ENCODE results near the gene DPEP2.
A peak's percentile ranks its signal among the peaks of the same experiment; 100 is the strongest.
"Not testable (repeated sequence)": the region's sequence is repeated elsewhere in the genome, so short reads cannot be mapped to it uniquely, and the experiment has no call there.

DPEP2 gene

DNA sequence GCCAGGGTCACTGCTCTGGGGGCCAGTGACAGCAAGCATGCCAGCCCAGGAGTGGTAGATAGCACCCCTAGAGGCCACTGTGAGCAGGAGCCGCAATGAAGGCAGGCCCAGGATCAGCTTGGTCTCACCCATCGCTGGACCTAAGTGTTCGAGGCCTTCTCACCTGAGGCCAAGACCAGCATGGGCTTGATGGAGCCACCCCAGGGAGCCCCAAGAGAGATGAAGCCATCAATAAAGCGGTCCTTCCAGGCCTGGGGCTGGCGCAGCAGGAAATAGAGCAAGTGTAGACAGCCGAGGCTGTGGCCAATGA is 57.1 kb downstream of the DPEP2 start:
- H3K9me3 ChIP-seq (ENCODE audit: severe bottlenecking), result no peaks in the 10 kb centered on the region
- no peaks in the 10 kb centered on the region for H3K4me1 ChIP-seq (ENCODE audit: insufficient read depth, poor library complexity, severe bottlenecking)
- ATAC-seq (ENCODE audit: low read depth) (peak; percentile 58), DNase-seq (ENCODE audit: low spot score) (no peak)
- TF ChIP-seq, protein P1, sequence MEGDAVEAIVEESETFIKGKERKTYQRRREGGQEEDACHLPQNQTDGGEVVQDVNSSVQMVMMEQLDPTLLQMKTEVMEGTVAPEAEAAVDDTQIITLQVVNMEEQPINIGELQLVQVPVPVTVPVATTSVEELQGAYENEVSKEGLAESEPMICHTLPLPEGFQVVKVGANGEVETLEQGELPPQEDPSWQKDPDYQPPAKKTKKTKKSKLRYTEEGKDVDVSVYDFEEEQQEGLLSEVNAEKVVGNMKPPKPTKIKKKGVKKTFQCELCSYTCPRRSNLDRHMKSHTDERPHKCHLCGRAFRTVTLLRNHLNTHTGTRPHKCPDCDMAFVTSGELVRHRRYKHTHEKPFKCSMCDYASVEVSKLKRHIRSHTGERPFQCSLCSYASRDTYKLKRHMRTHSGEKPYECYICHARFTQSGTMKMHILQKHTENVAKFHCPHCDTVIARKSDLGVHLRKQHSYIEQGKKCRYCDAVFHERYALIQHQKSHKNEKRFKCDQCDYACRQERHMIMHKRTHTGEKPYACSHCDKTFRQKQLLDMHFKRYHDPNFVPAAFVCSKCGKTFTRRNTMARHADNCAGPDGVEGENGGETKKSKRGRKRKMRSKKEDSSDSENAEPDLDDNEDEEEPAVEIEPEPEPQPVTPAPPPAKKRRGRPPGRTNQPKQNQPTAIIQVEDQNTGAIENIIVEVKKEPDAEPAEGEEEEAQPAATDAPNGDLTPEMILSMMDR (IDR thresholded peaks at IDR 0.05; ENCODE audit: poor library complexity, severe bottlenecking), result peak; percentile 67
- no peak overlapping the region for H3K27ac ChIP-seq (ENCODE audit: poor library complexity, severe bottlenecking)
- H3K4me3 ChIP-seq (ENCODE audit: severe bottlenecking), result no peak overlapping the region
- peaks cover 57% of the 10 kb centered on the region for H3K36me3 ChIP-seq (ENCODE audit: low read depth)
- H3K27me3 ChIP-seq (ENCODE audit: insufficient read depth, poor library complexity, severe bottlenecking), result no peaks in the 10 kb centered on the region

DNA sequence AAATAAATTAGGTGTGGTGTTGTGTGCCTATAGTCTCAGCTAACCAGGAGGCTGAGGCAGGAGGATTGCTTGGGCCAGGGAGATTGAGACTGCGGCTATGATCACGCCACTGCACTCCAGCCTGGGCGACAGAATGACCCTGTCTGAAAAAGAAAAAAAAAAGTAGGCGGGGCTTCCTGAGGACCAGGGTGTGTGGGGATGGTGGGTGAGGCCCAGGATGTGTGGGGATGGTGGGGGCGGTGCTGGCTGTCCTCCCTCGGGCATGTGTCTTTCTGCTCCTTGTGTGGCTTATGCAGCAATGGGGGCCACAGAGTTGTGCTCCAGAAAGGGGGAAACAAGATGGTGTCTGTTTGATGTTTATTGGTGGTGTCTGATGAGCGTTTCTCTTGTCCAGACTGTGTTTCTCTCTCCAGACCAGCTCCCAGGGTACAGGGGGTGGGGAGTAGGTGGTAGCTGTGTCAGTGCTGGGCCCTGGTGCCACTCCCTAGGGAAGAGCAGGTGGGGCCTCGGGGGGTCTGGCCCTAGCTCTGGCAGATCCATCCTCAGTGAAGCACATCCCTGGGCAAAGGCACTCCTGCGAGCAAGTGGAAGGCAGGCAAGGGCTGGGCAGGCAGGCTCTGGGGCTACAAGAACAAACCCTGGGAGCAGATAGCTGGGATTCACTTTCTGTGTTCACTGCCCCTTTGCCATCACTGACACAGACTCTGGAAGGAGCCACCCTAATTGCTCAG is 57.6 kb downstream of the DPEP2 start:
- Histone ChIP-seq H3K36me3 (ENCODE audit: low read depth) (peaks cover 52% of the 10 kb centered on the region), H3K4me1 (ENCODE audit: insufficient read depth, poor library complexity, severe bottlenecking) (no peaks in the 10 kb centered on the region), H3K27me3 (ENCODE audit: insufficient read depth, poor library complexity, severe bottlenecking) (no peaks in the 10 kb centered on the region), H3K9me3 (ENCODE audit: severe bottlenecking) (no peaks in the 10 kb centered on the region), H3K27ac (ENCODE audit: poor library complexity, severe bottlenecking) (no peak overlapping the region), H3K4me3 (ENCODE audit: severe bottlenecking) (no peak overlapping the region)
- TF ChIP-seq, protein P1 (IDR thresholded peaks at IDR 0.05; ENCODE audit: poor library complexity, severe bottlenecking), result no peak
- no peak for DNase-seq (ENCODE audit: low spot score)
- ATAC-seq (ENCODE audit: low read depth), result no peak

DNA sequence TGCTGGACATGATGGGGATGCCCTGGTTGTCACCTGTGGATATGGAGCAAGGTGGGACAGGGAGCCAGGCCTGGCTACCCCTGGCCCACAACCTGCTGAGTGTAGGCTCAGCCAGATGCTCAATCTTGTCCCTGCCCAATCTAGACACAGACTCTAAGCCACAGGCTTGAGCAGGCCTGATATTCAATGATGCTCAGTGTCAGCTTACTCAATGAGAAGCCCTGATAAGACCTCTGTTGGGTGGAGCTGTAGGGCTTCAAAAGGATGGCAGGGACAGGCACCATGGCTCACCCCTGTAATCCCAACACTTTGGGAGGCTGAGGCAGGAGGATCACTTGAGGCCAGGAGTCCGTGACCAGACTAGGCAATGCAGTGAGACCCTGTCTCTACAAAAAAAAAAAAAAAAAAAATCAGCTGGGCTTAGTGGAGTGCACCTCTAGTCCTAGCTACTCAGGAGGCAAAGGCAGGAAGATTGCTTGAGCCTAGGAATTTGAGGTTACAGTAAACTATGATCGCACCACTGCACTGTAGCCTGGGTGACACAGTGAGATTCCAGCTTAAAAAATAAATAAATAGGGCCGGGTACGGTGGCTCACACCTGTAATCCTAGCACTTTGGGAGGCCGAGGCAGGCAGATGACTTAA is 58.7 kb downstream of the DPEP2 start:
- H3K27ac ChIP-seq (ENCODE audit: poor library complexity, severe bottlenecking), result no peak overlapping the region
- H3K4me1 ChIP-seq (ENCODE audit: insufficient read depth, poor library complexity, severe bottlenecking), result no peaks in the 10 kb centered on the region
- H3K4me3 ChIP-seq (ENCODE audit: severe bottlenecking), result no peak overlapping the region
- H3K27me3 ChIP-seq (ENCODE audit: insufficient read depth, poor library complexity, severe bottlenecking), result no peaks in the 10 kb centered on the region
- no peak for DNase-seq (ENCODE audit: low spot score)
- H3K9me3 ChIP-seq (ENCODE audit: severe bottlenecking), result no peaks in the 10 kb centered on the region
- ATAC-seq (ENCODE audit: low read depth), result no peak
- TF ChIP-seq, protein P1 (IDR thresholded peaks at IDR 0.05; ENCODE audit: poor library complexity, severe bottlenecking), result no peak
- H3K36me3 ChIP-seq (ENCODE audit: low read depth), result peaks cover 42% of the 10 kb centered on the region

DNA sequence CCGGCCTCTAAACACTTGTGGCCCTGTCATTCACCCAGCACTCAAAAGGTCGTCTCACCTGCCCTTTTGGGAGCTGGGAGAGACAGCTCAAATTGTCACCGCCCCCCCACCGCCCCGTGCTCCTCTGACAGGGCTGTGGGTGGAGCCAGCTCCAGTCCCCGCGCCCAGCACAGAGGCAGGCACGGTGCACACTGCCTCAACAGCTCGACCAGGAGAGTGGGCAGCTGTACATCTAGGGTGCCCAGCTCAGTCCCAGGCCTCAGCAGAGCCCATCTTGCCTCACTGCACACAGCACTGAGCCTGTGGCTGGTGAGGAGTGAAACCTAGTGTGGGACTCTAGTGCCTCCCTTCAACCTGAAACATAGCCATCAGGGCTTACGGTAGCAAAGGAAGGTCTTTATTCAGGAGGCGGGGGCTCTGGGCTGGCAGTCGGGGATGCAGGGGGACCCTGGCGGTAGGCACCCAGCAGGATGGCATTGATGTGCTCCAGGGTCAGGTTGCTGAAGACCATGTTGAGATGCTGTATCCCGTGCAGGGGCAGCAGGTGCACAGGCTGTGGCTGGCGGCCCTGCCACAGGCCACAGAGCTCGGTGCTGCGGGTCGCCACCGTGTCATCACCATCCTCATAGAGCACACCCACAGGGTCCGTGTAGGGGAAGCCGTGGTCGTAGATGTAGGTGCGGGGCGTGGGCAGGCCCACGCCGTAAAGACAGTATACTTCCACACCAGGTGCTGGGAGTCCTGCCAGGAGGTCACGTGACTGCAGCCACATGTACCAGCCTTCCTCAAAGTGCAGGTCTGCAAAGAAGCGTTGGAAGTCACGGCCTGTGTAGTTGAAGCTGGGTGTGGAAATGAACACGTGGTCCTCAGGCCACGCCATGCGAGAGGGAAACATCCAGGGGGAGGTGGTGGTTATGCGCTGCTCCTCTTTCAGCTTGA is 59.5 kb downstream of the DPEP2 start:
- peak; percentile 68 for DNase-seq (ENCODE audit: low spot score)
- Histone ChIP-seq H3K36me3 (ENCODE audit: low read depth) (peaks cover 34% of the 10 kb centered on the region), H3K9me3 (ENCODE audit: severe bottlenecking) (no peaks in the 10 kb centered on the region), H3K27me3 (ENCODE audit: insufficient read depth, poor library complexity, severe bottlenecking) (no peaks in the 10 kb centered on the region), H3K4me1 (ENCODE audit: insufficient read depth, poor library complexity, severe bottlenecking) (no peaks in the 10 kb centered on the region), H3K27ac (ENCODE audit: poor library complexity, severe bottlenecking) (no peak overlapping the region), H3K4me3 (ENCODE audit: severe bottlenecking) (no peak overlapping the region)
- no peak for ATAC-seq (ENCODE audit: low read depth)
- TF ChIP-seq, protein P1 (IDR thresholded peaks at IDR 0.05; ENCODE audit: poor library complexity, severe bottlenecking), result no peak

DNA sequence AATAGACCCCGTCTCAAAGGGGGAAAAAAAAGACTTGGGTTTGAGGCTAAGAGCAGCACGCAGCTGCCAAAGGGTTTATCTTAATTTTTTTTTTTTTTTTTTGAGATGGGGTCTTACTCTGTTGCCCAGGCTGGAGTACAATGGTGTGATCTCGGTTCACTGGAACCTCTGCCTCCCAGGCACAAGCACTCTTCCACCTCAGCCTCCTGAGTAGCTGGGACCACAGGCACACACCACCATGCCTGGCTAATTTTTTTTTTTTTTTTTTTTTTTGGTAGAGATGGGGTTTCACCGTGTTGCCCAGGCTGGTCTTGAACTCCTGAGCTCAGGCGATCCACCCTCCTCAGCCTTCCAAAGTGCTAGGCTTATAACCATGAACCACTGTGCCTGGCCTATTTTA is 61.6 kb downstream of the DPEP2 start:
- not testable (repeated sequence) for H3K27ac ChIP-seq (ENCODE audit: poor library complexity, severe bottlenecking); H3K9me3 ChIP-seq (ENCODE audit: severe bottlenecking); H3K4me3 ChIP-seq (ENCODE audit: severe bottlenecking); DNase-seq (ENCODE audit: low spot score); ATAC-seq (ENCODE audit: low read depth); H3K4me1 ChIP-seq (ENCODE audit: insufficient read depth, poor library complexity, severe bottlenecking); H3K27me3 ChIP-seq (ENCODE audit: insufficient read depth, poor library complexity, severe bottlenecking)
- peaks cover 16% of the 10 kb centered on the region for H3K36me3 ChIP-seq (ENCODE audit: low read depth)
